ENCODE results near the gene CHD2. TPM values are rescaled to one million over a fixed set of nuclear protein-coding genes. Genes with fewer than 3 reads are reported as not detected.
A peak's percentile ranks its signal among the peaks of the same experiment; 100 is the strongest.
"Not testable (repeated sequence)": the region's sequence is repeated elsewhere in the genome, so short reads cannot be mapped to it uniquely, and the experiment has no call there.

CHD2 gene
- total RNA-seq, 1 experiment from 2014 or later, result 63.3 TPM

- no peaks in the 10 kb centered on the region for H3K27me3 ChIP-seq (ENCODE audit: insufficient read depth, low read length)
- H4K91ac ChIP-seq (ENCODE audit: insufficient read length, low read depth, low read length), result no peak overlapping the region
- H2BK12ac ChIP-seq (ENCODE audit: insufficient read length, low read depth, low read length), result no peak overlapping the region
- H3K79me1 ChIP-seq (ENCODE audit: insufficient read depth, low read depth, low read length, poor library complexity, severe bottlenecking), result no peaks in the 10 kb centered on the region
- H4K8ac ChIP-seq (replicated peaks; ENCODE audit: insufficient read length, low read depth, low read length), result no peak overlapping the region
- H3K4me1 ChIP-seq (ENCODE audit: insufficient read depth, low read length), result no peaks in the 10 kb centered on the region
- no peak overlapping the region for H2BK20ac ChIP-seq (ENCODE audit: low read depth, low read length, poor library complexity, severe bottlenecking)
- H3K36me3 Mint-ChIP-seq (ENCODE audit: insufficient read depth in 1 of 3, low read depth in 3 of 3), result peaks cover 8 to 20% (median 13%) of the 10 kb centered on the region in 3 experiments
- WGBS (ENCODE audit: extremely low coverage, insufficient read length, low lambda C conversion rate), result no CpG with 5 or more reads among the region's 20 CpGs
- no peak overlapping the region for H3K56ac ChIP-seq (ENCODE audit: insufficient read length, low read depth, low read length)
- 0 out of 2 replicates have a peak, but pooled peaks cover 1% of the 10 kb centered on the region for H3K79me2 ChIP-seq (ENCODE audit: insufficient read depth, low read length)
- 0 out of 7 replicates have a peak overlapping the region, but pooled peaks of 1 of the 3 experiments have one; percentile 64 for H3K27ac Mint-ChIP-seq
- no peaks in the 10 kb centered on the region for H3K23me2 ChIP-seq (ENCODE audit: insufficient read length, low read depth, low read length, poor library complexity, severe bottlenecking)
- TF ChIP-seq CTCF (conservative IDR thresholded peaks at IDR 0.05), result no peak
- peaks cover 0 to 8% of the 10 kb centered on the region in 2 experiments; a peak in 3 of 5 replicates for H3K9me3 Mint-ChIP-seq
- peaks cover 14 to 27% of the 10 kb centered on the region in 2 experiments for H3K4me1 Mint-ChIP-seq
- H2BK15ac ChIP-seq (ENCODE audit: low read depth, low read length), result no peak overlapping the region
- no peak overlapping the region for H3K23ac ChIP-seq (ENCODE audit: insufficient read length, low read depth, low read length)
- no peak overlapping the region for H3K14ac ChIP-seq (ENCODE audit: insufficient read depth, low read length)
- no peak overlapping the region for H2BK5ac ChIP-seq (ENCODE audit: insufficient read length, low read length)
- H4K5ac ChIP-seq (ENCODE audit: insufficient read length, low read depth, low read length), result no peak overlapping the region
- H2AK5ac ChIP-seq (ENCODE audit: insufficient read length, low read length), result no peak overlapping the region
- H3K27ac ChIP-seq (ENCODE audit: insufficient read length, low read depth, low read length), result no peak overlapping the region
- H3K27me3 Mint-ChIP-seq (ENCODE audit: low read depth), result peaks cover 1% of the 10 kb centered on the region
- no peak overlapping the region for H3K18ac ChIP-seq (ENCODE audit: insufficient read length, low read depth, low read length)
- no peak overlapping the region for H3K4me2 ChIP-seq (ENCODE audit: insufficient read depth, insufficient read length, low read length)
- H4K20me1 ChIP-seq (ENCODE audit: control insufficient read depth, insufficient read depth, insufficient read length), result no peaks in the 10 kb centered on the region
- H2BK120ac ChIP-seq (ENCODE audit: low read depth, low read length, poor library complexity, severe bottlenecking), result no peak overlapping the region
- no peak overlapping the region for H3K9ac ChIP-seq (ENCODE audit: extremely low read depth, insufficient read length, low read length)
- no peaks in the 10 kb centered on the region for H3K9me3 ChIP-seq (ENCODE audit: control insufficient read depth, low read depth, low read length)
- DNase-seq, result no peak
- H3K4ac ChIP-seq (ENCODE audit: low read depth, low read length), result no peak overlapping the region
- no peak overlapping the region for H2AFZ ChIP-seq (ENCODE audit: low read length)
- no peak overlapping the region for H3T11ph ChIP-seq (ENCODE audit: low read length)
- H3K4me3 Mint-ChIP-seq, result no peak overlapping the region
Observed at GRCh38 chr15:93037820-93038705, 137.9 kb downstream of the CHD2 start.

GRCh38 chr15:93039562-93040287, 139.6 kb downstream of the CHD2 start:
- H3T11ph ChIP-seq (ENCODE audit: low read length); H3K9ac ChIP-seq (ENCODE audit: extremely low read depth, insufficient read length, low read length); H2AK5ac ChIP-seq (ENCODE audit: insufficient read length, low read length); H2BK15ac ChIP-seq (ENCODE audit: low read depth, low read length); H3K4me2 ChIP-seq (ENCODE audit: insufficient read depth, insufficient read length, low read length); H3K4me1 ChIP-seq (ENCODE audit: insufficient read depth, low read length); H2BK5ac ChIP-seq (ENCODE audit: insufficient read length, low read length); H3K9me3 Mint-ChIP-seq; H3K18ac ChIP-seq (ENCODE audit: insufficient read length, low read depth, low read length); H3K4ac ChIP-seq (ENCODE audit: low read depth, low read length); H3K27ac ChIP-seq (ENCODE audit: insufficient read length, low read depth, low read length); DNase-seq; H3K27me3 ChIP-seq (ENCODE audit: insufficient read depth, low read length); H3K23ac ChIP-seq (ENCODE audit: insufficient read length, low read depth, low read length); H3K79me1 ChIP-seq (ENCODE audit: insufficient read depth, low read depth, low read length, poor library complexity, severe bottlenecking); H3K23me2 ChIP-seq (ENCODE audit: insufficient read length, low read depth, low read length, poor library complexity, severe bottlenecking); H3K27ac Mint-ChIP-seq; H2BK120ac ChIP-seq (ENCODE audit: low read depth, low read length, poor library complexity, severe bottlenecking); H3K4me3 Mint-ChIP-seq; H2BK12ac ChIP-seq (ENCODE audit: insufficient read length, low read depth, low read length); H3K14ac ChIP-seq (ENCODE audit: insufficient read depth, low read length); H3K56ac ChIP-seq (ENCODE audit: insufficient read length, low read depth, low read length); H4K8ac ChIP-seq (replicated peaks; ENCODE audit: insufficient read length, low read depth, low read length); H2BK20ac ChIP-seq (ENCODE audit: low read depth, low read length, poor library complexity, severe bottlenecking); H4K91ac ChIP-seq (ENCODE audit: insufficient read length, low read depth, low read length); H3K27me3 Mint-ChIP-seq (ENCODE audit: low read depth); H4K20me1 ChIP-seq (ENCODE audit: control insufficient read depth, insufficient read depth, insufficient read length); H2AFZ ChIP-seq (ENCODE audit: low read length); H3K79me2 ChIP-seq (ENCODE audit: insufficient read depth, low read length); H4K5ac ChIP-seq (ENCODE audit: insufficient read length, low read depth, low read length); H3K9me3 ChIP-seq (ENCODE audit: control insufficient read depth, low read depth, low read length): not testable (repeated sequence)
- Mint-ChIP-seq H3K4me1 (peaks cover 17 to 34% of the 10 kb centered on the region in 2 experiments), H3K36me3 (ENCODE audit: insufficient read depth in 1 of 3, low read depth in 3 of 3) (peaks cover 11 to 37% (median 28%) of the 10 kb centered on the region in 3 experiments)
- WGBS (ENCODE audit: extremely low coverage, insufficient read length, low lambda C conversion rate), result no CpG with 5 or more reads among the region's 13 CpGs

Data from H9 (cell line).